HG02759 (cell line): ENCODE data around the gene SHISA3.

Source experiments
- ATAC-seq: cut with Tn5 transposase; IDR thresholded peaks from one replicate; pipeline ENCODE4 v1.9.1; 2021; ENCODE audit warnings: mild to moderate bottlenecking, moderate library complexity; ENCODE audit not compliant: unreplicated experiment

The SHISA3 gene

DNA sequence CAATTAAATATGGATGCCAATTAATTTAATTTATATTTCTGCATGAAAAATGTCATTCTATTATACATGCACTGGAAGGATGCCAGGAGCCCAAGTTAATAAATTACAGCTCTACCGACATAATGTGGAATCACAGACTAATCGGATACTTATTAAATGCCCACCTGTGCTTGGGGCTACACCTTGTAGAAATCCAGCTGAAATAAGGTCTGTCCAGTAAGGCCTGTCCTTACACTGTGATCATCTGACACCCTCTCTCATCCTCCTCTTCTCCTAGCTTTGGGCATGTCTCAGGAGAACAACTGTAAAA lies 6.0 kb upstream of the SHISA3 start:
- no peak for ATAC-seq

DNA sequence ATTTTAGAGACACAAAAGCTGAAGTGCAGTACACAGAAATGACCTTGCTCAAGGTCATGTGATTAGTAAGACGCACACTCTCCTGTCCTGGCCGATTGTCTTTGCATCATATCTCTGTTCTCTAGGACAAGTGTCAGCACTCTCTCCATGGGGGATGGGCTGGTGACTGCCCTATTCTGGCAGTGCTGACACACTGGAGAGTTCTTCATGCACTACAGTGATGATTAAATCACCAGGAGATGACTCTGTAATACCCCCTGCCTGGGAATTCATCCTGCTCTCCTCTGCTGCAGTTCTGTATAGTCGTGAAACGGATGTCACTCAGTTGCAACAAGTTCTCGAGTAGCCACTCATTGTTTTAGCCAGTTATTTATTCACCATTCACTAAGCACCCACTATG lies 5.3 kb upstream of the SHISA3 start:
- ATAC-seq: no peak

DNA sequence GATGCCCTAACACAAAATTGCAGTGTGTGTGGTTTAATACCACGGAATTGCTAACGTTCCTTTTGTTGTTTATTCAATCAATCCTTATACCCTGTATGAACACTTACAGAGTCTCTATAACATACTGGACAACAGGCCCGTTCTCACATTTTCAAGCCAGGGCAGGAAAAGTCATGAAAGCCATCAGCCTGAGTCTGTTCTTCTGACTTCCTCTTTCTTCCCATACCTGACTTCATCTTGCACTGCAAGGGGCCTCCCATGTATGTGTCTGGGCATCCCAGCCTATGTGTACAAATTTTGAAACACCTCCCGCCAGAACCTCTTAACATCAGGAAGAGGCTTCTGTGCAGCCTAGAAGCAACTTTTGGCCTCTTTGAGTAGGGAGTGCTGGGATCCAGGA lies 4.9 kb upstream of the SHISA3 start:
- ATAC-seq: no peak

DNA sequence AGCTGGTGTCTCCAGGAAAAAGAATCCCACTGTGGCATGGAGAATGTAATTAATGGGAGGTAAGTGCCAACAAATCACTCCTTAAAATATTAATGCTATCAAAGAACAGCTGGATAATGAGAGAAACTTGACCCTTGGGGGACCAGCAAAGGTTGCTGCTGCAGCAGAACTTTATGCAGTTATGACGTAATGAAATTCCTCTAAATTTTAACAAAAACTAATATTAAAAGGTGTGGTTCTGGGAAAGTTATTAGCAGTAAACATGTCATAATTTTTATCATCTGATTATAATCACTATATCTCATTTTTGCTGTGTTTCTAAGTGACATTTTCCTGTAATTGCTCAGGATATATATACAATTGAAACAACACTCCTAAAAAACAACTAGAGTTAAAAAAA lies 1.7 kb upstream of the SHISA3 start:
- ATAC-seq: no peak

DNA sequence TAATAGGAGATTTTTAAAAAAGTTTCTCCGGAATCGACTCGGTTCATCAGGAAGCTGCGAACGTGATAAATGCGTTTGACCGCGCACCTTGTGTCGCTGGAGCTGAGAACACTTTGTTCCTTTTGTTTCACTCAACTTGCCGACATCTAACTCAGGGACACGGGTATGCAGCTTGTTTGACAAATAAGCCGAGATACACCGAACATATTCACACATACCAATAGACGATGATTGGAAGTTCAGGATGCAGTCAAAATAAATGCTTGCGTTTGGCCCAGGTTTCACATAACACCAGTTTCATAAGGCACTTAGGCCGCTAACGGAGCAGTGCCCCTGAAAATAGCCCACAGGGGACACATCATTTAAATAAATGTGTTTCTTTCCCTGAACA lies 932 bp upstream of the SHISA3 start:
- ATAC-seq: no peak

DNA sequence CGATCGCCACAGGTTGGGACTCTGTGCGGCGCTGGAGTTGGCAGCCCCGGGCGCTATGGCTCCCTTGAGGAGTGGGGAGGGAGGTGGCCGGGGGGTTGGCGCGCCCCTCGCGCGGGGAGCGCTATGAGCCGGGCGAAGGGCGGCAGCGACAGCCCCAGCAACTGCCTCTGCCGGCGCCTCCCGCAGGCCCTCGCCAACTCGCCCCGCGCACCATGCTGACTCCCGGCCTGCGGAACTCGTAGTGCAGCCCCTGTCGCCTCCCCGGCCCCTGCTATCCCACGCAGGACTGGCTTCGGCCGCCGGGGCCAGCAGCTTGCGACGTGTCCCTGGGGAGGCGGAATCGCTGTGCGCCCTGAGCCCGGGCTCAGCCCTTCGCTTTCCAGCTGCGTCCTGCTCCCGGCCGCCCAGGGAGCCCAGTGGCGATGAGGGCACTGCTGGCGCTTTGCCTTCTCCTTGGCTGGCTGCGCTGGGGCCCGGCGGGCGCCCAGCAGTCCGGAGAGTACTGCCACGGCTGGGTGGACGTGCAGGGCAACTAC lies 415 bp downstream of the SHISA3 start:
- peak; percentile 40 for ATAC-seq

DNA sequence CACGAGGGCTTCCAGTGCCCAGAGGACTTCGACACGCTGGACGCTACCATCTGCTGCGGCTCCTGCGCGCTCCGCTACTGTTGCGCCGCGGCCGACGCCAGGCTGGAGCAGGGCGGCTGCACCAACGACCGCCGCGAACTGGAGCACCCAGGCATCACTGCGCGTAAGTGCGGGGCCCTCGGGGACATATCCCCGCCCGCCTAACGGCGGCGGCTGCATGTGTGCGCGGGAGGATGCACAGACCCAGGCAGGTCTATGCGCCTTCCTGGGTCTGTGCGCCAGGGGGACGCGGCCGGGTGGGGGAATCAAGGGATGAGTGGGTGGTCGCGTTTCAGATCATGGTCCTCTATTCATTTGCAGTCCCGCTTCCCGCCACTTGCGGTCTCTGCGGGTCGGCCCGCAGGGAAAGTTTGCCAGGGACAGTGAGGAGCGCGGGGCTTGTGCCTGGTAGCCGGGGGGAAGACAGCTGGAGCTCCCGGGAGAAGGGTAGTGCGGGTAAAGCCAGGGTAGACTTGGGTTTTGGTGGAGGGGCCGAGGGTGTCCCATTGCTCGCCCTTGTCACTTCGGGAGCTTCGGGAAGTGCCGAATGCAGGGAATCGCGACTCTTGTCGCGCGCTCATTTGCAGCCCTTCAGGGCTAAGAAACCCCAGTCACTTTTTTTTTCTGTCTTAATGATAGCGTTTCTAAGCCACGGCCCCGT lies 1.0 kb downstream of the SHISA3 start:
- ATAC-seq: peak; percentile 44

DNA sequence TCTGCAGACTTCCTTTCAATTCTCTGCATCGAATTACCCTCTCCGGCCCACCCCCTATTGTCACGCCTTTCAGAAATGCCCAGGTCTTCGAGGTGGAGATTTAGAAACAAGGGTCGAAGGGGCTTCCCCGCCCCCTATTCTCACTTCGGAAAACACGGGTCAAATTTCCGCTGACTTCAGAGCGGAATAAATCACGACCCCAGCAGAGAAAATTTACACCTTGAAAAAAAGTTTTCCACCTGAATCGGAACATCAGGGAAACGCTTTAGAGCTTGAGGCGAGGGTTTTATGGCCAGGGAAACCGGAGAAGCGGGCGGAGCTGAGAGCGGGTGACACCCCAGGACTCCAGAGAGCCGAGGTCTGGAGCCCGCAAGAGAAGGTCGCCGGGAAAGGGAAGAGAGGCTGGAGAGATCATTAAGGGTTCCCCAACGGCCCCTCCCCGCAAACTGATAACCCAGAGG lies 1.6 kb downstream of the SHISA3 start:
- no peak for ATAC-seq

DNA sequence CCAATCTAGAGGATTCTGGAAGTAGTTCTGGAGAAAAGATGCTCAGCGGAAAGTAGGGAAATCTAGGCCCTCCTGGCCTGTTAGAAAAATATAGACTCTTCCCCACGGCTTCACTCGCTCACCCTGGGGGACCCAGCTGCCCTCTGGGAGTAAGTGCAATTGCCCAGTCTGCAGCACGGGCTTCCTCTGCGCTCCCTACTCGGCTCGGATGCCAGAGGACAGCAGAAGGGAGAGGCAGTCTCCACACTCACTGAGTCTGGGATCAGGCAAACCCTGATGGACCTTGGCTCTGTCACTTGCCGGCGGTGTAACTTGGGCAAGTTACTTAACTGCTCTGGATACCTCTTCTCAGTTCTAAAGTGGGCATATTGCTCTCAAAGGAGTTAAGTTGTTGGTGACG lies 2.1 kb downstream of the SHISA3 start:
- ATAC-seq: no peak

DNA sequence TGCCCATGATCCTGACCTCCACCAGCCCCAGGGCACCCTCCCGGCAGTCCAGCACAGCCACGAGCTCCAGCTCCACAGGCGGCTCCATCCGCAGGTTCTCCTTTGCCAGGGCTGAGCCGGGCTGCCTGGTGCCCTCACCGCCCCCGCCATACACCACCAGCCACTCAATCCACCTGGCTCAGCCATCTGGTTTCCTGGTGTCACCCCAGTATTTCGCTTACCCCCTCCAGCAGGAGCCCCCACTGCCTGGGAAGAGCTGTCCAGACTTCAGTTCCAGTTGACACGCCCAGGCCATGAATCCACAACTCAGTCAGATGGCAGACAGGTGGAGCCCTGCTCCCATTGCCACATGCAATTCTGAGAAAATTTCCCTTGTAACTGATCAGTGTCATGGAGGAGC lies 3.9 kb downstream of the SHISA3 start:
- no peak for ATAC-seq

DNA sequence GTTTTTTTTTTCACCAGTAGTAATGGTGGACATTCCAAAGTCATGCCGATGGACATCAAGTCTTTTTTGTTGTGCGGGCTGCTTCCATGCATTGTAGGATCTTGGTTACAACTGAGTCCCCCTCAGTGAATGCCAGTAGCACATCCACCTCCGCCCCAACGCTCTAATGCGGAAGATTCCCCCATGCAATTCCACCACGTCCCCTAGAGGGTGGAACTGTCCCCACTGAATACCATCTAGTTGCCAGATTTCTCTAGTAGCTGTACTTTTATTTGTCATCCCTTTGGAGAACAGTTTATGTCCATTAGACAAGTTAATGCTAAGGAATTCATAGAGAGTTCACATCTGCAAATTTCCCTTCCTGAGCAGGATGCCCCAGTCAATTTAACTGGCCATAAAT lies 6.7 kb downstream of the SHISA3 start:
- ATAC-seq: no peak

DNA sequence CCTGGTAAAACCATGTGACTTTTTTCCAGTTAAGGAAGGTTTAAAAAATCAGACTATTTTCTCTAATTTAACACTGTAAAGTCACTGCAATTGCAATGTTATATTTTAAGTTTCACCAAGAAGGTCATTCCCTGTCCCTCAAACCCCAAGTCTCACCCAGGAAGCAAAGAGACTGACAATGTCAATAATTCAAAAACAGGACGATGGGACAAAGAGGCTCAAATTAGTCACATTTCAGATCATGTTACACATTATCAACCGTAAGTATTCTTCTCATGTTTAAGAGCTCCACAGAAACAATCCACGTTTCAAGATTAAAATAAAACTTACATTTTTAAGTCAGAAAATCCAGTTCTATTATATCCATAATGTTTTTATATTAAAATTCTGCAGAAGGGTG lies 13.2 kb downstream of the SHISA3 start:
- ATAC-seq: no peak

DNA sequence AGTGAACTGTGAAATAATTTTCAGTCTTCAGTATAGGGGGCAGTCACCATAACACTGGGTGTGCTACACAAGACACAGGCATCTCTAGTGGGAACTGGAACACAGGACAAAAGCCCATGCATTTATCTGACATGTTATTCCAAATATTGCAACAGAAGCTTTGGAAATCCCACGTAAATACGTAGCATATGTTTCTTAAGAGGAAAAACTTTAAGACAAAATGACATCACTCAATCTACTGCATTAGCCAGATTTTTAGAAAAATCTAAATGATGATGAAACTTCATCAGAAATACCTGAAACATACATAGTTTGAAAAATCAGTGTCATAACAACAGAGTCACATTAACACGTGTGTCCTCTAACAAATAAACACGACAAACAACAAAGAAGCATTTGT lies 14.5 kb downstream of the SHISA3 start:
- ATAC-seq: no peak

DNA sequence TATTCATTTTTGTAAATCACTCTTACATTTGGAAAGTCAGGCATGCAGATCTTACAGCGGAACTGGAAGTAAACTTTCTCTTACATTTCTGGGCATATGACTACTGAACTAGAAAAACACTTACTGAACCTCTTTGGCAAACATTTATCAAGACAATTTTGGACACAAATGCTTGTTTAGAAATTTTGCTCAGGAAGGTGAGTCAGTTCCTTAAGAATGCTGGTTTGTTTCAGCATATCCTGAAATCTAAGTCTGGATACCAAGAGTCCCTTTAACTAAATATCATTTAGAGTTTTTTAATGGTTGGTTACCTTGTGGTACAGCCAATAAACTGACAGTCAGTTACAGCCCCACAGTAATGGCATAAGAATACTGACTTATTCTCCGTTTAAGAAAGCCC lies 15.0 kb downstream of the SHISA3 start:
- ATAC-seq: no peak

DNA sequence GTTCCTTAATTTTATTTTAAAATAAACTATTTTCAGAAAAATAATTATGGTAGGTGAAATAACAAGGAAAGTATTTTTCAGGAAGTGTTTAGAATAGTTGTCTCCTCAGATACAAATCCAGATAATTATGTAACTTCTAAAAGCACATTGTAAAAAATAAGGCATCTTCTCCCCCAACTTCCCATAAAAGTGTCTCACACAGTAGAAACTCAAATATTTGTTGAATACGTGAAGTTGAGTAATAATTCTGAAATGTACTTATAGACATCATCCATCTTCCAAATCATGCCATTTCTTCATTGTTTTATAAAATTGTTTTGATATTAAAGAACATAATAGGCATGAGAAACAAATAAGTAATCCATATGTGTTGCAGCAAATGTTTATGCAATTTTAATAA lies 18.0 kb downstream of the SHISA3 start:
- no peak for ATAC-seq

DNA sequence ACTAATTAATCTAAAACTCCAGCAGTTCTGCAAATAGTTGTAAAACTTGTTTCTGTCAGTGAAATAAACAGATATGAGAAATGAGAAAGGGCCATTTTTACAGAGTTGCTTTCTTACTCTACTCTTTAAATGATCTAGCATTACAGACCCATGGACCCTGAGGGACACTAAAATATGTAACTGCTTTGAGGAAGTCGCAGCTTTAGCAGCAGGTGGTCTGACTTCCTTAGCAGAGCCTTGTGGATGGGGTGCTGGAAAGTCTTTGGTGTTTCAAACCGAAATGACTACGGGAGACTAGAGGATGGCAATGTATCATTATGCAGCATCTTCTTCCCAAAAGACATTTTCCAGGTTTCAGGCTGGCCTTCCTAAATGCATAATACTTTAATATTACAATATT lies 18.7 kb downstream of the SHISA3 start:
- ATAC-seq: no peak

DNA sequence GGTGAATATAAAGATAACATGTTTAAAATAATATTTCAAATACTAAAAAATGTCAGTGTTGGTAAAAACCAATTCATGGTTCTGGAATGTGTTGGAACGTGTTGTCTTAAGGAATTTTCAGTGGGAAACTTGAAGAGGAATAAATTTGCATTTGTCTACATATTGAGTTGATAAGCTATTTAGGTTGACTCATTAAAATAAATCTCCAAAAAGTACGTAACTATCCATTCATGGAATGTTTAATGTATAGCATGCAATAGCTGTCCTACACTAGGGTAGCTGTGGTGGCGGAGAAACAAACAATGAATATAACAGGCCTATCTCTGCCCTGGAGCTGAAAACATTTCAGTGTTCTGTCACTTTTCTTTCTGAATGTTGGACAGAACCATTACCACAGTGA lies 20.3 kb downstream of the SHISA3 start:
- ATAC-seq: no peak

DNA sequence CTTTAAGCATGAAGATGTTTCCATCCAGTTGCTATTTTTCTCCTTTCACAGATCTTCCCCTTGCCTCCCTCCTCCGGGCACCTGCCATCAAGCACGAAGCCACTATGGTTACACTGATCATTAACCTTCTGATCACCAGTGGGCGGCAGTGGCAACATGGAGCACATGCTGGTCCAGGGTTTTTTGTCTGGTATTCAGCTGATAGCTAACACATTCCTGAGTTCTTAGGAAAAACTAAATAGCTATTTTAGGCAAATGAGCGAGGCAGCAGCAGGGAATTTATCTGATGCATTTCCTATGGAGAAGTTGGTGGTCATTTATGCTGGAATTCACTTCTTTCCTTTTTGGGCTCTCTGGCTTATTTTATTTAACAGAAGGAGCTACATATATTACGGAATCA lies 22.9 kb downstream of the SHISA3 start:
- no peak for ATAC-seq

DNA sequence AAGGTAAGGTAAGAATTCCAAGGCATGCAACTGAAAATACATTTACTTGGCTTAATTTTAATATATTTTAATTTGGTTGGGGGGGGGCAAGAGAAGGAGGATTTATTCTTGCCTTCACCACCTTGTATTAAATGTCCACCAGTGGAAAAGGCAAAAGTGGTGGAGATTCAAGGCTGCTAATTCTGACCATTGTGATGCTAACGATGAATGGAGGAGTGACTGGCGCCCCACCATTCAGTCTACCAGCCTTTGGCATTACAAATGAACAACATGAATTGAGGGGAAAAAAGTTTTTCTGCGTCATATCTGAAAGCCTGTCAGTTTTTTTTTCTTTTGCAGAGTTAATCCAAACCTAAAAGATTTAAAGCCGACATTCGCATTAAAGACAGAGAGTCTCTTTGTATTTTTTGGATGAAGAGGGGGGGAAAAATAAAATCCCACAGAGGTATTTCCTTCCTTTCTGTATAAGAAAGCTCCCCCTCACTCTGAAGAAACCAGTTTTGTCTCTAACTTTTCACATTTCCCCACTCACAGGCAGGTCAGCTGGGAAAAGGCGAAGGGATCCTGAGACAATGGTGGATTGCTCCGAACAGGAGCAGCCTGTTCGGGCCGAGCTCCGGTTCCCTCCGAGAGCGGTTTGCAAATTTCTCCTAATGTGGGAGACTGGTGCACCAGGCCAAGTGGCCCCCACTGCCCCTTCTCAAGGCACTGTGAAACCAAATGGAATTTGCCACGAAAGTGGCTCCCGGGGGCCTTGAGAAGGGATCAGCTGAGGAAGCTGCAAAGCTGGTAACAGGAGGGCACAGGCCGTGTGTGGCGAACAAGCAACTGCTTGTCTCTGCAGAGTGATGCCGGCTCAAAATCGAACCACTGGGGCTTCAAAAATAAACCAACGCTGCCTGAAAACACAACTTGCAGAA lies 28.1 kb downstream of the SHISA3 start:
- ATAC-seq: no peak

DNA sequence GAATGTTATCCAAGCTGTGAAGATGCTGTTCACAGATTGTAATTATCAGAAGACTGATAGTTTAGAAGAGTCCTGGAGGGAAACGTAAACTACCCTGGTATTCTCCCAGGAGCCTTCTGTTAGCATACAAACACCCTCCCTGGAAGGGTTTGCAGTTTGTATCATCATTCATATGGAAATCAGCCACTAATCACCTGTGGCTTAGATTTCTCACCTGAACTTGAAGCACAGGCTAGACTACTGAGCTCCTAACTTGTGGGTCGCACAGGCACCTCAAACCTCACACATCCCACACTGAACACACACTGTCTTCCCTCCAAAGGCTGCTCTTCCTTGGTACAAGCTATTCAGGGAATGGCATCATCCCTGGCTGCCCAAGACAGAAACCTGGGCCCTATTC lies 30.7 kb downstream of the SHISA3 start:
- ATAC-seq: no peak

DNA sequence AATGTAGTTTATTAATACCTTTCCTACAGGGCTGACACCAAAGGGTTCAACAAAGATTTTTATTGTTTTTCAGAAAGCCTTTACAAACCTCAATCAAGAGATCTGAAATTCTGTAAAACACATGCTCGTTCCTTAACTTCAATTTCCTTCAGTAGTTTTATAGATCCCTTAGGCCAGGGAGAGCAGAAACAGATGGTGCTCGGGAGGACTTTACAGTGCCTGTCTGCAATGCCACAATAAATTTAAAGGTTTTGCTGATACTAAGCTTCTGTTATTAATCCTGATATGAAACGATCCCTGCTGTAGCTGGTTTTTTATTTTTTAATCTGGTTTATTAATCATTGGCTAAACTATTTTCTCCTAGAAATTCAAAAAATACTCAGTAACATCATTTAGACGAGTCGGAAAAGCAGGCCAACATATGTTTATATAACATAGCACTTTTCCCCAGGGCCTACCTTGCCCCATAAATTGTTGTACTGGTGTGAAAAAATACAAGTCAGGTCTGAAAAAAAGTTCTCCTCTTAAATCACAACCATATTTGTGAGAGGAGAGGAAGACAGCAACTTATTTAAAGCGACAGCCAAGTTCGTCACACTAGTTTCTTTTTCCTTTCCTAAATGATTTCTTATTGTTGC lies 39.8 kb downstream of the SHISA3 start:
- ATAC-seq: no peak

DNA sequence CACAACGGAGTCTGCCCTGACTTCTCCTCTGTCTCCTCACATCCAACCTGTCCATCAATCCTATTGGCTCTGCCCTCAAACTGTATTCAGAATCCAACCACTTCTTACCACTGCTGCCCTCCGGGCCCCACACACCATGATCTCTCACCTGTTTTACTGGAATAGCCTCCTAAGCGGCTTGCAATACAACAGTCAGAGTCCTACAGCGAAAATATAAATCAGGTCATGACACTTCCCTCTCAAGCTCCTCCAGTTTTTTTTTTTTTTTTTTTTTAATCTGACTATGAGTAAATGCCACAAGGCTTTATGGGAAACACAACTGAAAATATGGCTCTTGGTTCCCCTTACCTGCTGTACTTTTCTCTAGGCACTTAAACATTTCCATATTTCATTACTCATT lies 42.8 kb downstream of the SHISA3 start:
- no peak for ATAC-seq
